Hepatocyte (in vitro differentiated cells): ENCODE data around the gene RPA3.

Source experiments
- EZH2 ChIP-seq: fragments of 200-600 bp; sonication (generic); IDR thresholded peaks from 2 replicates; pipeline ENCODE4 v1.6.1; 2016; ENCODE audit warnings: antibody characterized with exemption, mild to moderate bottlenecking, borderline replicate concordance
- EZH2phosphoT487 ChIP-seq: fragments of 200-600 bp; sonication (generic); IDR thresholded peaks from one replicate; pipeline ENCODE4 v1.6.1; 2018; ENCODE audit warnings: antibody characterized with exemption, mild to moderate bottlenecking, low read depth, moderate library complexity; ENCODE audit not compliant: unreplicated experiment, severe bottlenecking
- TF ChIP-seq, protein P1 (sequence below): fragments of 200-600 bp; sonication (generic); IDR thresholded peaks from 2 replicates; pipeline ENCODE4 v1.5.1; 2016; ENCODE audit warnings: antibody characterized with exemption, mild to moderate bottlenecking; ENCODE audit not compliant: poor library complexity

DNA sequence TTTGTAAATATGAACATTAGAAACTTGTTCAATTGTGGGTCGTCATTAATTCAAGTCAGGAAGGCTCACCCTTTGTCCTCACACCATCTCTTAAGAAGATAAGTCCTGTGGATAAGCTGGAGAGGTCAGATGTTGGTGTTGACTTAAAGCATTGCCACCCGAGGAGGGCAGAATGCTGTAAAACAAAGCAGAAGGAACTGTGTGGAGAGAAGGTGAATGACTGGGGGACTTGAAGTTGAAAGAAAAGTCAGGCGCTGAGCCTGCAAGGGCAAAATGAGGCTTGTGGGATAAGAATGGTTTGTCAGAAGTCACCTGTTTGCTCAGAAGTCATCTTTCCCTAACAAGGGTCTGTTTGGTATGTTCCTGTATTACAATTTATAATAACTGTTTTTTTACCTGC lies 9.1 kb downstream of the RPA3 start:
- TF ChIP-seq, protein P1, sequence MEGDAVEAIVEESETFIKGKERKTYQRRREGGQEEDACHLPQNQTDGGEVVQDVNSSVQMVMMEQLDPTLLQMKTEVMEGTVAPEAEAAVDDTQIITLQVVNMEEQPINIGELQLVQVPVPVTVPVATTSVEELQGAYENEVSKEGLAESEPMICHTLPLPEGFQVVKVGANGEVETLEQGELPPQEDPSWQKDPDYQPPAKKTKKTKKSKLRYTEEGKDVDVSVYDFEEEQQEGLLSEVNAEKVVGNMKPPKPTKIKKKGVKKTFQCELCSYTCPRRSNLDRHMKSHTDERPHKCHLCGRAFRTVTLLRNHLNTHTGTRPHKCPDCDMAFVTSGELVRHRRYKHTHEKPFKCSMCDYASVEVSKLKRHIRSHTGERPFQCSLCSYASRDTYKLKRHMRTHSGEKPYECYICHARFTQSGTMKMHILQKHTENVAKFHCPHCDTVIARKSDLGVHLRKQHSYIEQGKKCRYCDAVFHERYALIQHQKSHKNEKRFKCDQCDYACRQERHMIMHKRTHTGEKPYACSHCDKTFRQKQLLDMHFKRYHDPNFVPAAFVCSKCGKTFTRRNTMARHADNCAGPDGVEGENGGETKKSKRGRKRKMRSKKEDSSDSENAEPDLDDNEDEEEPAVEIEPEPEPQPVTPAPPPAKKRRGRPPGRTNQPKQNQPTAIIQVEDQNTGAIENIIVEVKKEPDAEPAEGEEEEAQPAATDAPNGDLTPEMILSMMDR = no peak
- TF ChIP-seq EZH2 (no peak), EZH2phosphoT487 (no peak)
